Type B pancreatic cell (in vitro differentiated cells): Measurements from ENCODE around the gene DNAH8. TPM values are rescaled to one million over a fixed set of nuclear protein-coding genes. Genes with fewer than 3 reads are reported as not detected.

Experiments
- DNase-seq: peaks from one replicate; pipeline ENCODE4 v3.0.0; 2021; ENCODE audit warnings: mixed read lengths; ENCODE audit not compliant: unreplicated experiment; ENCODE audit errors: extremely low spot score
- H3K27ac Mint-ChIP-seq: 2 replicates; pipeline ENCODE4 v1.8.0; 2021; ENCODE audit warnings: mild to moderate bottlenecking, mixed read lengths
- H3K27me3 Mint-ChIP-seq: 2 replicates; pipeline ENCODE4 v1.8.0; 2021; ENCODE audit warnings: mixed read lengths
- H3K36me3 Mint-ChIP-seq: 2 replicates; pipeline ENCODE4 v1.8.0; 2021; ENCODE audit warnings: mixed read lengths
- H3K4me1 Mint-ChIP-seq: one replicate; pipeline ENCODE4 v1.8.0; 2021; ENCODE audit warnings: mixed read lengths; ENCODE audit not compliant: unreplicated experiment
- H3K4me3 Mint-ChIP-seq: 2 replicates; pipeline ENCODE4 v1.8.0; 2021; ENCODE audit warnings: mild to moderate bottlenecking, mixed read lengths
- H3K9me3 Mint-ChIP-seq: 2 replicates; pipeline ENCODE4 v1.8.0; 2021; ENCODE audit warnings: mixed read lengths
- total RNA-seq: library from RNA; stranded (reverse); gene quantifications from 2 replicates; pipeline ENCODE4 v1.2.1, GENCODE V29; 2021; ENCODE audit warnings: low replicate concordance
- TF ChIP-seq, protein P1 (sequence below): fragments of 200-600 bp; sonication (generic); conservative IDR thresholded peaks from 2 replicates; pipeline ENCODE4 v1.5.0; 2021; ENCODE audit warnings: antibody characterized with exemption, mild to moderate bottlenecking

DNAH8 gene
- total RNA-seq, 1 donor from 2014 or later = 0.05 TPM

DNA sequence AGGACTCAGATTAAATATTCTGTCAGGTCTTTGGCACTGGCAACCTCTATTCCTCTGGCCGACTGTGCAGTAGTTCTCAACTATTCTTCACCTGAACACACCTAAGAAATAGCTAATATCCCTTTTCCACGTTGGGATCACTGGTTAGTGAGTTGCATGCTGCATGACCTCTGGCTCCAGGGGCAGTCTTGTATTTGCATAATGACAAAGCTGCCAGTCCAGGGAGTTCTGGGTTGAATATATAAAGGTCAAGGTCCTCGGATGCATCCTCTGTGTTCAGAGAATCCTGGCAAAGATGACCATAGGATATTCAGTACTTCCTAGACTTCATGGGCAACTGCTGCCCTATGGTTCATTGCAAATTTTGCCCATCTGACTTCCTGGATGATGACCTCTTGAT is 131.2 kb downstream of the DNAH8 start:
- no peak overlapping the region for H3K4me3 Mint-ChIP-seq
- TF ChIP-seq, protein P1, sequence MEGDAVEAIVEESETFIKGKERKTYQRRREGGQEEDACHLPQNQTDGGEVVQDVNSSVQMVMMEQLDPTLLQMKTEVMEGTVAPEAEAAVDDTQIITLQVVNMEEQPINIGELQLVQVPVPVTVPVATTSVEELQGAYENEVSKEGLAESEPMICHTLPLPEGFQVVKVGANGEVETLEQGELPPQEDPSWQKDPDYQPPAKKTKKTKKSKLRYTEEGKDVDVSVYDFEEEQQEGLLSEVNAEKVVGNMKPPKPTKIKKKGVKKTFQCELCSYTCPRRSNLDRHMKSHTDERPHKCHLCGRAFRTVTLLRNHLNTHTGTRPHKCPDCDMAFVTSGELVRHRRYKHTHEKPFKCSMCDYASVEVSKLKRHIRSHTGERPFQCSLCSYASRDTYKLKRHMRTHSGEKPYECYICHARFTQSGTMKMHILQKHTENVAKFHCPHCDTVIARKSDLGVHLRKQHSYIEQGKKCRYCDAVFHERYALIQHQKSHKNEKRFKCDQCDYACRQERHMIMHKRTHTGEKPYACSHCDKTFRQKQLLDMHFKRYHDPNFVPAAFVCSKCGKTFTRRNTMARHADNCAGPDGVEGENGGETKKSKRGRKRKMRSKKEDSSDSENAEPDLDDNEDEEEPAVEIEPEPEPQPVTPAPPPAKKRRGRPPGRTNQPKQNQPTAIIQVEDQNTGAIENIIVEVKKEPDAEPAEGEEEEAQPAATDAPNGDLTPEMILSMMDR = no peak

DNA sequence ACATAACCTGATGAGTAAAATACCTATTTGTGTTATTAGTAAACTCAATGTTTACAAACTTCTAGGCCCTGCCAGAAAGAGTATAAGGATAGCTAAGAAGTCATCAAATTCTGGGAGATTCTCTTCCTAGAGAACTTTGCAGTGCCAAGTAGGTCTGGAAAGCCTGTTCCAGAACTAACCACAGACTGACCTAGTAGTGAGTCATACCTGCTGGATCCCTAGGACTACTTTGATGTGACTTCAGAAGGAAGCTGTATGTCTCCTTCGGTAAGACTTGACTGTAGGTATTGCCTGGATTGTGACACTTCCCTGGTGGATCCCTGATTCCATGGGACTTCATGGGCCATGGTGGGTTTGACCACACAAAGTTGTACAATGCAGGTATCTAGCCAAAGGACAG is 131.7 kb downstream of the DNAH8 start:
- Mint-ChIP-seq H3K4me3 (no peak overlapping the region), H3K36me3 (no peaks in the 10 kb centered on the region), H3K4me1 (no peaks in the 10 kb centered on the region), H3K9me3 (no peaks in the 10 kb centered on the region), H3K27me3 (no peaks in the 10 kb centered on the region), H3K27ac (no peak overlapping the region)
- no peak for DNase-seq
- TF ChIP-seq, protein P1 = no peak

More for the DNA sequence above, 131.2 kb downstream of the DNAH8 start:
- DNase-seq = no peak
- Mint-ChIP-seq H3K36me3 (no peaks in the 10 kb centered on the region), H3K27ac (no peak overlapping the region), H3K4me1 (no peaks in the 10 kb centered on the region), H3K27me3 (no peaks in the 10 kb centered on the region), H3K9me3 (no peaks in the 10 kb centered on the region)

GRCh38 chr6:38847497-38847896 is 132.4 kb downstream of the DNAH8 start:
- no peak overlapping the region for H3K27ac Mint-ChIP-seq
- no peaks in the 10 kb centered on the region for H3K27me3 Mint-ChIP-seq
- no peaks in the 10 kb centered on the region for H3K4me1 Mint-ChIP-seq
- H3K4me3 Mint-ChIP-seq = no peak overlapping the region
- H3K36me3 Mint-ChIP-seq = no peaks in the 10 kb centered on the region
- DNase-seq = no peak
- H3K9me3 Mint-ChIP-seq = no peaks in the 10 kb centered on the region
- TF ChIP-seq, protein P1 = no peak

- Mint-ChIP-seq H3K4me1 (no peaks in the 10 kb centered on the region), H3K36me3 (no peaks in the 10 kb centered on the region), H3K27me3 (no peaks in the 10 kb centered on the region), H3K9me3 (no peaks in the 10 kb centered on the region), H3K27ac (no peak overlapping the region), H3K4me3 (no peak overlapping the region)
- no peak for DNase-seq
- TF ChIP-seq, protein P1 = no peak
Measured at GRCh38 chr6:38848760-38849159, 133.6 kb downstream of the DNAH8 start.

- H3K27me3 Mint-ChIP-seq = peaks cover 12% of the 10 kb centered on the region
- H3K27ac Mint-ChIP-seq = no peak overlapping the region
- TF ChIP-seq, protein P1 = no peak
- no peaks in the 10 kb centered on the region for H3K9me3 Mint-ChIP-seq
- H3K4me1 Mint-ChIP-seq = no peaks in the 10 kb centered on the region
- no peaks in the 10 kb centered on the region for H3K36me3 Mint-ChIP-seq
- H3K4me3 Mint-ChIP-seq = no peak overlapping the region
- DNase-seq = no peak
Measured at GRCh38 chr6:38852215-38852614, 137.1 kb downstream of the DNAH8 start.

- no peak for DNase-seq
- no peaks in the 10 kb centered on the region for H3K9me3 Mint-ChIP-seq
- H3K27ac Mint-ChIP-seq = no peak overlapping the region
- TF ChIP-seq, protein P1 = no peak
- H3K4me1 Mint-ChIP-seq = no peaks in the 10 kb centered on the region
- no peak overlapping the region for H3K4me3 Mint-ChIP-seq
- no peaks in the 10 kb centered on the region for H3K36me3 Mint-ChIP-seq
- peaks cover 12% of the 10 kb centered on the region for H3K27me3 Mint-ChIP-seq
Measured at GRCh38 chr6:38853236-38853635, 138.1 kb downstream of the DNAH8 start.
